Stomach (tissue), 9 donors: ENCODE measurements around the gene TMEM52. TPM values are rescaled to one million over a fixed set of nuclear protein-coding genes. Genes with fewer than 3 reads are reported as not detected.

Source experiments
- DNase-seq, 2 donors: peaks; one replicate each; pipeline versions ENCODE4 v3.0.0 to v3.0.0-alpha.2; 2013 to 2019
- H3K27ac ChIP-seq, 5 donors: fragments of 200-600 bp in 4 of 5; sonication (generic) in 4 of 5; one replicate each; pipeline ENCODE4 v1.5.1; 2013 to 2019; ENCODE audit warnings: mild to moderate bottlenecking in 1 of 5, moderate library complexity in 1 of 5
- H3K27me3 ChIP-seq, 3 donors: fragments of 200-600 bp; sonication (generic); one replicate each; pipeline ENCODE4 v1.5.1; 2017 to 2019; ENCODE audit warnings: mixed run types in 1 of 3
- H3K36me3 ChIP-seq, 4 donors: fragments of 200-600 bp; sonication (generic); 1 replicate in 3 of 4; 2 replicates in 1 of 4; pipeline ENCODE4 v1.5.1; 2016 to 2019
- H3K4me1 ChIP-seq, 4 donors: fragments of 200-600 bp; sonication (generic); one replicate each; pipeline ENCODE4 v1.5.1; 2016 to 2019
- H3K4me3 ChIP-seq, 4 donors: fragments of 200-600 bp; sonication (generic) in 3 of 4; one replicate each; pipeline ENCODE4 v1.5.1; 2016 to 2019; ENCODE audit warnings: mild to moderate bottlenecking in 1 of 4
- H3K9me3 ChIP-seq, 4 donors: fragments of 200-600 bp; sonication (generic); one replicate each; pipeline ENCODE4 v1.5.1; 2016 to 2019
- EP300 ChIP-seq: sonication (generic); formaldehyde crosslinking; IDR thresholded peaks from one replicate; pipeline ENCODE4 v1.6.1; 2017; ENCODE audit warnings: antibody characterized with exemption
- POLR2A ChIP-seq, 4 donors: fragments of 450-650 bp; IDR thresholded peaks; one replicate each; pipeline ENCODE4 v1.6.1; 2016; ENCODE audit warnings: antibody characterized with exemption in 4 of 4, control low read depth in 2 of 4, mild to moderate bottlenecking in 1 of 4, moderate library complexity in 1 of 4
- POLR2AphosphoS5 ChIP-seq, 3 donors: sonication (generic); formaldehyde crosslinking; IDR thresholded peaks; one replicate each; pipeline ENCODE4 v1.6.1; 2016; ENCODE audit warnings: antibody characterized with exemption in 3 of 3
- WGBS, 5 donors: extraction: QIAGEN DNeasy Blood & Tissue Kit in 3 of 5; methylation state at CpG; one replicate each; pipeline versions ENCODE4 v1.1.5 to v1.1.7; 2013 to 2018; 5-methylcytosine and 5-hydroxymethylcytosine counted together
- intact Hi-C: fragments of 100-400 bp; cut with DNase I; formaldehyde crosslinking; loops from one replicate; pipeline ENCODE4 v1.15.1; 2023; ENCODE audit warnings: low total_unique reads
- polyA plus RNA-seq, 3 donors: library from polyadenylated mRNA; stranded (reverse); fragments of 200-250 nt; gene quantifications; one replicate each; pipeline ENCODE4 v1.2.3, GENCODE V29; 2013
- total RNA-seq, 5 donors: library from RNA; depleted of rRNA; stranded (reverse); fragments of >200 nt; gene quantifications; one replicate each; pipeline versions ENCODE4 v1.1.0 to v1.2.3, GENCODE V29; 2014 to 2016
- TF ChIP-seq, protein P1 (sequence below), 7 experiments: fragments of 450-650 bp in 4 of 7; fragments of 200-600 bp in 3 of 7; sonication (generic) in 3 of 7; IDR thresholded peaks; one replicate each; pipeline ENCODE4 v1.5.1; 2016 to 2019; ENCODE audit warnings: antibody characterized with exemption in 7 of 7, control low read depth in 2 of 7, mild to moderate bottlenecking in 1 of 7
- donor health status: healthy with polysubstance abuse.
- donor health status: Bipolar disorder and iron deficiency.
- donor health status: healthy.

The TMEM52 gene
- total and polyA plus RNA-seq, 8 donors = 5.0 to 10.4 (median 8.0) TPM; not detected in 4

DNA sequence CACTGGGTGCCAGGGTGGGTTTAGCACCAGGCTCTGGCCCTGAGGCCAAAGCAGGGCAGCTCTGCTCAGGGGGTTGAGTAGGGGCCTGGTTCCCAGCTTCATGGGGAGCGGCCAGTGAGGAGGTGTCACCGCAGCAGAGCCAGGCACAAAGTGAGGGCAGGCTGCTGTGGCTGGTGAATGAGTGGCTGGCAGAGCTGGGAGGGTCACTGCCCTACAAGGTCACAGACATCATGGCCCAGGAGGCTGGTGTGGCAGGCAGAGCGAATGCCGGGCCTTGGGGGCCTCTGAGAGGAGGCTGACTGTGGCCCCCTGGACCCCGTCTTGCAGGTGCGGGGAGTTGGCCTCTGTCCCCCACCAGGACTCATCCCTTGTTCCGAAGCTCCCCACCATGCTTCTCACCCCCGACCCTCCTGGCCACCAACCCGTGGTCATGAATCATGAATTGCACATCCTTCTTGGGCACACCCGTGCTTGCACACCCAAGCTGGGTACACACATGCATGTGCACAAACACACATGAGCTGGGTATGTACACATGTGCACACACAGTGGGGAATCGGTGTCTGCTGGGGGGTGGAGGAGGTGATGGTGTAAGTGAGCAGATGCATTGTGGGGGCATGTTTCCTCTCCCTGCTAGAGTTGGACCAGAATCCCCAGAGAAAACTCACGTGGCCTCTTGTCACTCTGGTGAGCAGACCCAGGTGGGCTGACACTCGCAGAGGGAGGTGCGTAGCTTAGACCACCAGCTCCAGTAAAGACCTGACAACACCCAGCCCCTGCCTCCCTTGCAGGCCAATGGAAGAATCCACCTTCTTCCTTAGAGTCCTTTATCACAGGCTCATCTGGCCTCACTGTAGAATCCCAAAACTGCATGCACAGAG, 23.4 kb downstream of the TMEM52 start:
- H3K36me3 ChIP-seq = no peaks in the 10 kb centered on the region
- TF ChIP-seq, protein P1, sequence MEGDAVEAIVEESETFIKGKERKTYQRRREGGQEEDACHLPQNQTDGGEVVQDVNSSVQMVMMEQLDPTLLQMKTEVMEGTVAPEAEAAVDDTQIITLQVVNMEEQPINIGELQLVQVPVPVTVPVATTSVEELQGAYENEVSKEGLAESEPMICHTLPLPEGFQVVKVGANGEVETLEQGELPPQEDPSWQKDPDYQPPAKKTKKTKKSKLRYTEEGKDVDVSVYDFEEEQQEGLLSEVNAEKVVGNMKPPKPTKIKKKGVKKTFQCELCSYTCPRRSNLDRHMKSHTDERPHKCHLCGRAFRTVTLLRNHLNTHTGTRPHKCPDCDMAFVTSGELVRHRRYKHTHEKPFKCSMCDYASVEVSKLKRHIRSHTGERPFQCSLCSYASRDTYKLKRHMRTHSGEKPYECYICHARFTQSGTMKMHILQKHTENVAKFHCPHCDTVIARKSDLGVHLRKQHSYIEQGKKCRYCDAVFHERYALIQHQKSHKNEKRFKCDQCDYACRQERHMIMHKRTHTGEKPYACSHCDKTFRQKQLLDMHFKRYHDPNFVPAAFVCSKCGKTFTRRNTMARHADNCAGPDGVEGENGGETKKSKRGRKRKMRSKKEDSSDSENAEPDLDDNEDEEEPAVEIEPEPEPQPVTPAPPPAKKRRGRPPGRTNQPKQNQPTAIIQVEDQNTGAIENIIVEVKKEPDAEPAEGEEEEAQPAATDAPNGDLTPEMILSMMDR (IDR thresholded peaks at IDR 0.05) = no peak
- TF ChIP-seq POLR2AphosphoS5 (IDR thresholded peaks at IDR 0.05) = no peak
- no peak for TF ChIP-seq EP300
- no peak for TF ChIP-seq POLR2A (IDR thresholded peaks at IDR 0.05)
- DNase-seq = peak in 1 of 2 donors; percentile 30
- intact Hi-C loops = no loop called here
- H3K4me1 ChIP-seq = peaks cover 13 to 53% (median 48%) of the 10 kb centered on the region in 4 donors
- H3K27ac ChIP-seq = peak overlapping the region in 4 of 5 donors; percentile 40 to 64 (median 46)
- no peak overlapping the region for H3K4me3 ChIP-seq
- H3K9me3 ChIP-seq = no peaks in the 10 kb centered on the region
- 69 to 81% (median 76%) methylated on average over 12 to 14 of the region's 14 CpGs for WGBS, 5 donors
- H3K27me3 ChIP-seq = peaks cover 0 to 35% (median 4%) of the 10 kb centered on the region in 3 donors

DNA sequence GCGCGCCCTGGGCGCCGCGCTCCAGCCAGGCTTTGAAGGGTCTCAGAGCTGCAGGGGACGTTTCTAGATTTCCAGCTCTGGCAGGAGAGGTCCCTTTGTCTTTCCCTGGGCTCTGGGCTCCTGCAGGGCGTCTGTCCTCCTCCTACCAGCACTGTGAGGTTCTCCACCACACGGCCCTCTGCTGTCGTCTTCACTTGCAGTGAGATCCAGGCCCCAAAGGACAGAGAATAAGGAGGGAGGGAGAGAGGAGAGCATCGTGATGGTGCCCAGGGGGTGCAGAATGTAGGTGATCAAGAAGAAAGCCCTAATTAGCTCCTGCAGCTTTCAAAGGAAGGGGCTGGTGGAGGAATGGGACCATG, 24.0 kb downstream of the TMEM52 start:
- H3K27me3 ChIP-seq = peaks cover 0 to 31% (median 4%) of the 10 kb centered on the region in 3 donors
- H3K27ac ChIP-seq = peak overlapping the region; percentile 40 to 68 (median 51)
- 29 to 52% (median 42%) methylated on average over 10 of the region's 10 CpGs for WGBS, 5 donors
- no peak overlapping the region for H3K4me3 ChIP-seq
- intact Hi-C loops = no loop called here
- TF ChIP-seq EP300 = no peak
- no peak for TF ChIP-seq POLR2A (IDR thresholded peaks at IDR 0.05)
- TF ChIP-seq POLR2AphosphoS5 (IDR thresholded peaks at IDR 0.05) = no peak
- TF ChIP-seq, protein P1 (IDR thresholded peaks at IDR 0.05) = no peak
- no peaks in the 10 kb centered on the region for H3K36me3 ChIP-seq
- peaks cover 13 to 54% (median 48%) of the 10 kb centered on the region in 4 donors for H3K4me1 ChIP-seq
- no peaks in the 10 kb centered on the region for H3K9me3 ChIP-seq
- DNase-seq = no peak

DNA sequence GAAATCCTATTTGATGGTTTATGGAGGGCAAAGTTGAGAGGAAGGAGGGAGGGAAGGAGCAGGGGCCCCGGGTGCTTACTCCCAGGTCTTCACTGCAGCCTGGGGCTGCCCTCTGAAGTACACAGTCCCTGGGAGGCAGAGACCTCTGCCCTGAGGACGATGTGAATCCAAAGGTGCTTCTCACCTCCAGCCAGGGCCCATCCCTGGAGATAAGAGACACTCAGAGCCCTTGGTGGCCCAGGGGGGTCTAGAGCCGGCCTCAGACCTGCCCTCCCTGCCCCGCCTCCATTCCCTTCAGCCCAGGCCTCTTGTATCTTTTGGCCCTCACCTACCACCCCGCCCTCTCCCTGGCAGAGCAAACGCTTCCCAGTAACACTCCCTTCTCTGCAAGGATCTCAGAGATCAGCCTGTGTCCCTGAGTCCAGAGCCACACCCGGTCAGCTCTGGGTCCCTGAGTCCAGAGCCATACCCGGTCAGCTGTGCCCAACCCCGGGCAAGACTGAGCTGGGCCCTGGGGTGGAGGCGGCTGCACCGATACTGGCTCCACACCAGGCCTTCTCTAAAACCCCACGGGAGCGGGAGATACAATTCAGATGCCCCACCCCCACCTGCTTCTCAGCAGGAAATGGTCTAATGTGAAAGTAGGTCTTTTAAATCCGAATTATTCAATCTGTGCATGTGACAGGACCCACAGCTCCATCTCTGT, 24.6 kb downstream of the TMEM52 start:
- peak overlapping the region; percentile 40 to 68 (median 51) for H3K27ac ChIP-seq
- peak; percentile 69 to 77 for DNase-seq
- H3K27me3 ChIP-seq = peaks cover 0 to 25% (median 4%) of the 10 kb centered on the region in 3 donors
- H3K36me3 ChIP-seq = no peaks in the 10 kb centered on the region
- WGBS, 5 donors = 10 to 29% (median 21%) methylated on average over 14 of the region's 14 CpGs
- TF ChIP-seq EP300 (no peak), POLR2AphosphoS5 (IDR thresholded peaks at IDR 0.05) (peak in 1 of 3 donors; percentile 32), POLR2A (IDR thresholded peaks at IDR 0.05) (no peak)
- TF ChIP-seq, protein P1 (IDR thresholded peaks at IDR 0.05) = no peak
- H3K4me1 ChIP-seq = peaks cover 13 to 59% (median 51%) of the 10 kb centered on the region in 4 donors
- intact Hi-C loops = no loop called here
- H3K4me3 ChIP-seq = no peak overlapping the region
- H3K9me3 ChIP-seq = no peaks in the 10 kb centered on the region

DNA sequence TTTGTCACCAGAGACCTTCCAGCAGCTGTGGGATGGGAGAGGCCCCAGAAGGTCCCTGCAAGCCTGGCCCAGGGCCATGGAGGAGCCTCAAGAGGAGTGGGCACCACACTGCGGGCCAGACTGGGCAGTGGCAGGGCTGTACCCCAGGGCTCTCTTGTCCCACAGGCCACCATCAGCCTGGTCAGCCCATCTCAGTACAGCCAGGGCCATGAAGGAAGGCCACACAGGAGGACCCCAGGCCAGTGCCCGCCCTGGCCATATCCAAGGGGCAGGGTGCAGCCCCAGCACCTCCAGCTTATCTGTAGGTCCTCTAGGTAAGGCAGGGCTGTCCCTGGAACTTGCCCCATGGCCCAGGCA, 25.1 kb downstream of the TMEM52 start:
- H3K9me3 ChIP-seq = no peaks in the 10 kb centered on the region
- intact Hi-C loops = no loop called here
- H3K4me3 ChIP-seq = no peak overlapping the region
- 55 to 93% (median 86%) methylated on average over 2 of the region's 2 CpGs for WGBS, 5 donors
- H3K27ac ChIP-seq = peak overlapping the region; percentile 40 to 68 (median 51)
- H3K4me1 ChIP-seq = peaks cover 13 to 65% (median 57%) of the 10 kb centered on the region in 4 donors
- no peaks in the 10 kb centered on the region for H3K36me3 ChIP-seq
- H3K27me3 ChIP-seq = peaks cover 0 to 23% (median 4%) of the 10 kb centered on the region in 3 donors
- DNase-seq = no peak
- TF ChIP-seq, protein P1 (IDR thresholded peaks at IDR 0.05) = no peak
- TF ChIP-seq POLR2A (IDR thresholded peaks at IDR 0.05) (no peak), POLR2AphosphoS5 (IDR thresholded peaks at IDR 0.05) (no peak), EP300 (no peak)
